T-helper 9 cell (primary cell): ENCODE data around the gene KCND2.
"Not testable (repeated sequence)": the region's sequence is repeated elsewhere in the genome, so short reads cannot be mapped to it uniquely, and the experiment has no call there.

Experiments
- DNase-seq: peaks from one replicate; pipeline ENCODE4 v3.0.0-alpha.2; 2020

Gene KCND2

GRCh38 chr7:120502825-120503224, 229.8 kb downstream of the KCND2 start:
- DNase-seq: no peak

GRCh38 chr7:120504386-120504785, 231.4 kb downstream of the KCND2 start:
- no peak for DNase-seq

- no peak for DNase-seq
Observed at GRCh38 chr7:120505770-120506169, 232.8 kb downstream of the KCND2 start.

GRCh38 chr7:120512701-120513100, 239.7 kb downstream of the KCND2 start:
- no peak for DNase-seq

GRCh38 chr7:120519224-120519623, 246.2 kb downstream of the KCND2 start:
- DNase-seq: no peak

GRCh38 chr7:120521761-120522737, 249.1 kb downstream of the KCND2 start:
- no peak for DNase-seq

- no peak for DNase-seq
Observed at GRCh38 chr7:120523985-120524384, 251.0 kb downstream of the KCND2 start.

- DNase-seq: no peak
Observed at GRCh38 chr7:120526902-120527509, 254.0 kb downstream of the KCND2 start.

GRCh38 chr7:120529736-120530135, 256.8 kb downstream of the KCND2 start:
- DNase-seq: no peak

- no peak for DNase-seq
Observed at GRCh38 chr7:120538335-120538734, 265.4 kb downstream of the KCND2 start.

- DNase-seq: no peak
Observed at GRCh38 chr7:120539321-120539720, 266.3 kb downstream of the KCND2 start.

- no peak for DNase-seq
Observed at GRCh38 chr7:120547605-120548004, 274.6 kb downstream of the KCND2 start.

- DNase-seq: no peak
Observed at GRCh38 chr7:120550494-120551048, 277.6 kb downstream of the KCND2 start.

GRCh38 chr7:120553491-120553890, 280.5 kb downstream of the KCND2 start:
- DNase-seq: no peak

- no peak for DNase-seq
Observed at GRCh38 chr7:120554960-120555571, 282.1 kb downstream of the KCND2 start.

- no peak for DNase-seq
Observed at GRCh38 chr7:120564145-120564544, 291.2 kb downstream of the KCND2 start.

GRCh38 chr7:120567204-120567603, 294.2 kb downstream of the KCND2 start:
- DNase-seq: no peak

GRCh38 chr7:120578657-120579056, 305.7 kb downstream of the KCND2 start:
- DNase-seq: not testable (repeated sequence)

- no peak for DNase-seq
Observed at GRCh38 chr7:120582916-120583315, 309.9 kb downstream of the KCND2 start.

- DNase-seq: no peak
Observed at GRCh38 chr7:120583899-120584586, 311.1 kb downstream of the KCND2 start.

GRCh38 chr7:120586571-120586970, 313.6 kb downstream of the KCND2 start:
- no peak for DNase-seq

- DNase-seq: no peak
Observed at GRCh38 chr7:120587243-120587642, 314.3 kb downstream of the KCND2 start.

- DNase-seq: no peak
Observed at GRCh38 chr7:120588416-120588815, 315.4 kb downstream of the KCND2 start.
